IPS-18a (cell line): Measurements from ENCODE around the gene RAD23A.

Source experiments
- H3K27ac ChIP-seq: one replicate; pipeline ENCODE4 v1.5.1; 2013; ENCODE audit warnings: low read length
- H3K27me3 ChIP-seq: one replicate; pipeline ENCODE4 v1.6.1; 2013; ENCODE audit warnings: mild to moderate bottlenecking, low read length; ENCODE audit not compliant: control insufficient read depth, insufficient read depth
- H3K36me3 ChIP-seq: one replicate; pipeline ENCODE4 v1.6.1; 2013; ENCODE audit warnings: low read depth, low read length; ENCODE audit not compliant: control insufficient read depth
- H3K4me1 ChIP-seq: one replicate; pipeline ENCODE4 v1.6.1; 2013; ENCODE audit warnings: low read depth, low read length; ENCODE audit not compliant: control insufficient read depth
- H3K4me3 ChIP-seq: one replicate; pipeline ENCODE4 v1.5.1; 2013; ENCODE audit warnings: low read length
- H3K9ac ChIP-seq: one replicate; pipeline ENCODE4 v1.6.1; 2013; ENCODE audit warnings: mild to moderate bottlenecking, low read length, moderate library complexity
- H3K9me3 ChIP-seq: one replicate; pipeline ENCODE4 v1.6.1; 2013; ENCODE audit warnings: low read depth, low read length; ENCODE audit not compliant: control insufficient read depth

The RAD23A gene

DNA sequence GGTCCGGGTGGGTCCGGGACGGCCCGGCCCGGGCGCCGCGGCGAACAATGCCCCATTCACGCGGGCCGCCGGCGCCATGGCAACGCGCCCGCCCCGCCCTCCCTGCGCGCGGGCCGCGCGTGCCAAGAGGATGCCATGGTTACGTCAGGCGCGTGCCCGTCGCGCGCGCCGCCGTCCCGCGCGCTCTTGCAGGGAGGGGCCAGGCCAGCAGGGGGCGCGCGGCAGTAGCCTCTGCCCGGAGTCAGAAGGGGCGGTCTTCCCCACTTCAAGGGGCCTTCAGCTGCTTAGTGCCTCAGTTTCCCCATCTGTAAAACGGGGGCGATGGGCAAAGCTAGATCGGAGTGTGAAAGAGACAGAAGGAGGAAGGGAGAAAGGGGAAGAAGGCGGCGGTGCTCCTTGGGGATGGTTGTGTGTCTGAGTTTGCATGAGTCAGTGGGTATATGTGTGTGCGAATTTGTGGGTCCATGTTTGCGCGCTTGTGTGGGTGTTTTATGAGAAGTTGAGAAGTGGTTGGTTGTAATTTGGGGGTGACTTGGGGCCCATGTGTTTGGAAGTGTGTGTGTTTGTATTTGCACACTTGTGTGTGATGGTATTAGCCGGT lies 38.0 kb downstream of the RAD23A start:
- no peaks in the 10 kb centered on the region for H3K4me1 ChIP-seq
- peaks cover 71% of the 10 kb centered on the region for H3K27me3 ChIP-seq
- peak overlapping the region; percentile 42 for H3K4me3 ChIP-seq
- H3K9me3 ChIP-seq = no peaks in the 10 kb centered on the region
- no peaks in the 10 kb centered on the region for H3K36me3 ChIP-seq
- no peak overlapping the region for H3K27ac ChIP-seq
- H3K9ac ChIP-seq = peak overlapping the region; percentile 40

DNA sequence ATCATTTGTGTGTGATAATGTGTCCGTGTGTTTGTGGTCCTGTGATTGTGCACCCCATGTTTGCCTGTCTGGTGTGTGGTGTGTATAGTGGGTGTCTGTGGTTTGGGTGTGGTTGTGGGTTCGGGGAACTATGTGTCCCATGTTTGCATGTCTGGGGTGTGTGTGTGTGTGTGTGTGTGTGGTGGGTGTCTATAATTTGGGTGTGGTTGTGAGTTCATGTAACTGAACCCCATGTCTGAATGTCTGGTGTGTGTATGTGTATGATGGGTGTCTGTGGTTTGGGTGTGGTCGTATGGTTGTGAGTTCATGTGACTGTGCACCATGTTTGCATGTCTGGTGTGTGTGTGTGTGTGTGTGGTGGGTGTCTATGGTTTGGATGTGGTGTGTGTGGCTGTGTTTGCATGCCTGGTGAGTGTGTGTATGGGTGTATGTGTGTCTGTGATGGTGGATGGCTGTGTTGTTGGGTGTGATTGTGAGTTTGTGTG lies 38.5 kb downstream of the RAD23A start:
- Histone ChIP-seq H3K27me3 (peaks cover 74% of the 10 kb centered on the region), H3K9me3 (no peaks in the 10 kb centered on the region), H3K36me3 (no peaks in the 10 kb centered on the region), H3K27ac (no peak overlapping the region), H3K4me1 (no peaks in the 10 kb centered on the region), H3K9ac (no peak overlapping the region), H3K4me3 (no peak overlapping the region)

DNA sequence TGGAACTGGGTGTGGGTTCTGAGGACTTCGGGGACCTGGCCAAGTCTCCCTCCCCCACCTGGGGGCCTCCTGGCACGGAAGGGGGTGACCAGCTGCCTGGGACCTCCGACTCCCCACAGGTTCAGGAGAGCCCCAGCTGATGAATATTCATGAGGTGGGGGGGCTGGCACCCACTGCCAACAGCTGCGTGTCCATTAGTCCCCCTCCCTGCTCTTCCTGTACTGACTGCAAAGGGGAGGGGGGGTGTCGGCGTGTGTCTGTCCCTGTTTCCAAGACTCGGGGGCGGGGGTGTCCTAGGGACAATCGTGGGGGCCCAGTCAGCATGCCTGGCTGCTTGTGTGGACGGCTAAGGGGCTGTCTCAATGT lies 39.0 kb downstream of the RAD23A start:
- H3K27me3 ChIP-seq = peaks cover 78% of the 10 kb centered on the region
- no peaks in the 10 kb centered on the region for H3K4me1 ChIP-seq
- H3K27ac ChIP-seq = no peak overlapping the region
- no peaks in the 10 kb centered on the region for H3K36me3 ChIP-seq
- no peak overlapping the region for H3K4me3 ChIP-seq
- no peaks in the 10 kb centered on the region for H3K9me3 ChIP-seq
- no peak overlapping the region for H3K9ac ChIP-seq

- peaks cover 84% of the 10 kb centered on the region for H3K27me3 ChIP-seq
- no peak overlapping the region for H3K9ac ChIP-seq
- no peak overlapping the region for H3K27ac ChIP-seq
- no peaks in the 10 kb centered on the region for H3K9me3 ChIP-seq
- no peaks in the 10 kb centered on the region for H3K4me1 ChIP-seq
- no peaks in the 10 kb centered on the region for H3K36me3 ChIP-seq
- no peak overlapping the region for H3K4me3 ChIP-seq
These were observed 39.6 kb downstream of the RAD23A start for GRCh38 chr19:12985049-12985776.

DNA sequence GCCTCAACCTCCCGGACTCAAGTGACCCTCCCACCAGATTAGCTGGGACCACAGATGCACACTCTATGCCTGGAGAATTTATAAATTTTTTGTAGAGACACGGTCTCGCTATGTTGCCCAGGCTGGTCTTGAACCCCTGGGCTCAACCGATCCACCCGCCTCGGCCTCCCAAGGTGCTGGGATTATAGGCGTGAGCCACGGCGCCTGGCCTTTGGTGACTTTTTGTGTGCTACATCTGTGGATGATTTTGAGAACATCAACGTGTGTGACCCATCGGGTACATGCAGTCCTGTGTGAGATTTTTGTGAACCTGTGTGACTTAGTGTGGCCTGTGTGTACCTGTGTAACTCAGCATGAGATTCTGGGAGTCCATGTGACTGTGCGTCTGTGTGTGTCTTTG lies 41.1 kb downstream of the RAD23A start:
- no peaks in the 10 kb centered on the region for H3K9me3 ChIP-seq
- peaks cover 92% of the 10 kb centered on the region for H3K27me3 ChIP-seq

GRCh38 chr19:12987190-12987589 lies 41.5 kb downstream of the RAD23A start:
- H3K9me3 ChIP-seq = no peaks in the 10 kb centered on the region
- peaks cover 93% of the 10 kb centered on the region for H3K27me3 ChIP-seq
- no peaks in the 10 kb centered on the region for H3K36me3 ChIP-seq
- no peak overlapping the region for H3K4me3 ChIP-seq
- no peaks in the 10 kb centered on the region for H3K4me1 ChIP-seq
- no peak overlapping the region for H3K27ac ChIP-seq
- no peak overlapping the region for H3K9ac ChIP-seq

More for the DNA sequence above, 41.1 kb downstream of the RAD23A start:
- Histone ChIP-seq H3K36me3 (no peaks in the 10 kb centered on the region), H3K4me1 (no peaks in the 10 kb centered on the region), H3K9ac (no peak overlapping the region), H3K27ac (no peak overlapping the region), H3K4me3 (no peak overlapping the region)

GRCh38 chr19:12987781-12988180 lies 42.1 kb downstream of the RAD23A start:
- H3K27ac ChIP-seq = no peak overlapping the region
- no peak overlapping the region for H3K4me3 ChIP-seq
- H3K9me3 ChIP-seq = no peaks in the 10 kb centered on the region
- peaks cover 92% of the 10 kb centered on the region for H3K27me3 ChIP-seq
- H3K36me3 ChIP-seq = no peaks in the 10 kb centered on the region
- H3K4me1 ChIP-seq = no peaks in the 10 kb centered on the region
- no peak overlapping the region for H3K9ac ChIP-seq

GRCh38 chr19:12990431-12990830 lies 44.8 kb downstream of the RAD23A start:
- H3K4me1 ChIP-seq = no peaks in the 10 kb centered on the region

GRCh38 chr19:12990853-12991252 lies 45.2 kb downstream of the RAD23A start:
- no peak overlapping the region for H3K9ac ChIP-seq
- no peak overlapping the region for H3K4me3 ChIP-seq
- peaks cover 90% of the 10 kb centered on the region for H3K27me3 ChIP-seq
- no peaks in the 10 kb centered on the region for H3K9me3 ChIP-seq
- no peaks in the 10 kb centered on the region for H3K36me3 ChIP-seq
- H3K27ac ChIP-seq = no peak overlapping the region
- no peaks in the 10 kb centered on the region for H3K4me1 ChIP-seq

More at GRCh38 chr19:12990431-12990830, 44.8 kb downstream of the RAD23A start:
- no peaks in the 10 kb centered on the region for H3K36me3 ChIP-seq
- H3K9me3 ChIP-seq = no peaks in the 10 kb centered on the region
- H3K27ac ChIP-seq = no peak overlapping the region
- no peak overlapping the region for H3K4me3 ChIP-seq
- no peak overlapping the region for H3K9ac ChIP-seq
- H3K27me3 ChIP-seq = peaks cover 93% of the 10 kb centered on the region

DNA sequence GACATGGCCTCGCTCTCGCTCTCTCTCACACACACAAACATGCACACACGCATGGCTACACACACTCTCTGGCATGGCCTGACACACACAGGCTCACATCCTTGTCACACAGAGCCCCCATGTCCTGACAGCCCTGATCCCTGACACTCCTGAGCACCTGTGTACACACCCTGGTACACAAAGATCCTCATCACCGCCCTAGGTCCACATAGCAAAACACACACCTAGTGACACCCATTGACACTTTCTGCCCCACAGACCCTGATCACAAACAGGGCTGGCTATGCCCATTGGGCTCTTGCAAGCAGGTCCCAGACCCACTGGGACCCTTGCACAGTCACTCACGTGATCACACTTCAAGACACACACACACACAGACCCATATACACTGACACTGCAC lies 45.6 kb downstream of the RAD23A start:
- Histone ChIP-seq H3K27ac (no peak overlapping the region), H3K9me3 (no peaks in the 10 kb centered on the region), H3K27me3 (peaks cover 90% of the 10 kb centered on the region), H3K36me3 (no peaks in the 10 kb centered on the region), H3K9ac (no peak overlapping the region), H3K4me1 (no peaks in the 10 kb centered on the region), H3K4me3 (no peak overlapping the region)

DNA sequence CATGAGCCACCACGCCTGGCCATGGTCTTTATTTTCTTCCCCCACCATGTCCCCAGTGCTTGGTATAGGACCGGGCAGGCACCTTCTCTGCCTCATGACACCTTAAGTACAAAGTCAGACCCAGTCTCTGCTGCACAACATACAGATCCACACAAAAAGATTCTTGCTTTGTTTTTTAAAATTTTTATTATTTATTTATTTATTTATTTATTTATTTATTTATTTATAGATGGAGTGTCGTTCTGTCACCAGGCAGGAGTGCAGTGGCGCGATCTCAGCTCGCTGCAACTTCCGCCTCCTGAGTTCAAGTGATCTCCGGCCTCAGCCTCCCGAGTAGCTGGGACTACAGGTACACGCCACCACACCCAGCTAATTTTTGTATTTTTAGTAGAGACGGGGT lies 47.1 kb downstream of the RAD23A start:
- H3K27ac ChIP-seq = no peak overlapping the region
- no peaks in the 10 kb centered on the region for H3K4me1 ChIP-seq
- no peak overlapping the region for H3K4me3 ChIP-seq
- no peak overlapping the region for H3K9ac ChIP-seq
- H3K27me3 ChIP-seq = peaks cover 90% of the 10 kb centered on the region
- H3K36me3 ChIP-seq = no peaks in the 10 kb centered on the region
- H3K9me3 ChIP-seq = no peaks in the 10 kb centered on the region

- Histone ChIP-seq H3K27ac (no peak overlapping the region), H3K9ac (no peak overlapping the region), H3K36me3 (no peaks in the 10 kb centered on the region), H3K9me3 (no peaks in the 10 kb centered on the region), H3K4me1 (no peaks in the 10 kb centered on the region), H3K4me3 (no peak overlapping the region), H3K27me3 (peaks cover 90% of the 10 kb centered on the region)
These were observed 47.9 kb downstream of the RAD23A start for GRCh38 chr19:12993562-12993961.
